ENCODE measurements around the gene FTMT. TPM values are rescaled to one million over a fixed set of nuclear protein-coding genes. Genes with fewer than 3 reads are reported as not detected.
"Not testable (repeated sequence)": the region's sequence is repeated elsewhere in the genome, so short reads cannot be mapped to it uniquely, and the experiment has no call there.

FTMT gene
- total RNA-seq = not detected
- long read RNA-seq = 0 reads

DNA sequence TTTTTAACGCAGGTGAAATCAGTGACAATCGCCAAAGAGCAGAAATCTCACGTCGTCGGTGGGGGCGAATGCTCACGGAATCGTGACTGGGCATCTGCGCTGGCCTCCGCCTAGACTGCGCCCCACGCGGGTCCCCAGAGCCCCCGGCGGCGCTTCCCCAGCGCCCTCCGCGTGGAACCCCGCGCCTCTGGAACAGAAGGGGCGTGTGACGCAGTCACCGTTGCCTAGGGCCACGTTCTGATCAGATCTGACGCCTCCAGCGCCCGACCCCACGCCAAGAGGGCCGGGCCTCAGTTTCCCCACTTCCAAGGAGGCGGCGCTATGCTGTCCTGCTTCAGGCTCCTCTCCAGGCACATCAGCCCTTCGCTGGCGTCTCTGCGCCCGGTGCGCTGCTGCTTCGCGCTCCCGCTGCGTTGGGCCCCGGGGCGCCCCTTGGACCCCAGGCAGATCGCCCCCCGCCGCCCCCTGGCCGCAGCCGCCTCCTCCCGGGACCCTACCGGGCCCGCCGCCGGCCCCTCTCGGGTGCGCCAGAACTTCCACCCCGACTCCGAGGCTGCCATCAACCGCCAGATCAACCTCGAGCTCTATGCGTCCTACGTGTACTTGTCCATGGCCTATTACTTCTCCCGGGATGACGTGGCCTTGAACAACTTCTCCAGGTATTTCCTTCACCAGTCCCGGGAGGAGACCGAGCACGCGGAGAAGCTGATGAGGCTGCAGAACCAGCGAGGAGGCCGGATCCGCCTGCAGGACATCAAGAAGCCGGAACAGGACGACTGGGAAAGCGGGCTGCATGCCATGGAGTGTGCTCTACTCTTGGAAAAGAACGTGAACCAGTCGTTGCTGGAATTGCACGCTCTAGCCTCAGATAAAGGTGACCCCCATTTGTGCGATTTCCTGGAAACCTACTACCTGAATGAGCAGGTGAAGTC is at the start of gene FTMT:
TSS of gene FTMT (plus strand) at position 240 of the 932 bp plus-strand sequence. CDS start at position 322, 82 bp downstream.
- no peak within 1 kb of the TSS for H3K4me3 ChIP-seq
- H3K4me1 ChIP-seq = no peaks in the 10 kb centered on the region
- intact Hi-C loops (cut with DNase I) = no loop called here
- H3K27ac ChIP-seq = no peak within 1 kb of the TSS
- peak; percentile 57 for DNase-seq
- no peaks in the 10 kb centered on the region for H3K36me3 ChIP-seq
- peak; percentile 31 for ATAC-seq
- TF ChIP-seq, protein P1, sequence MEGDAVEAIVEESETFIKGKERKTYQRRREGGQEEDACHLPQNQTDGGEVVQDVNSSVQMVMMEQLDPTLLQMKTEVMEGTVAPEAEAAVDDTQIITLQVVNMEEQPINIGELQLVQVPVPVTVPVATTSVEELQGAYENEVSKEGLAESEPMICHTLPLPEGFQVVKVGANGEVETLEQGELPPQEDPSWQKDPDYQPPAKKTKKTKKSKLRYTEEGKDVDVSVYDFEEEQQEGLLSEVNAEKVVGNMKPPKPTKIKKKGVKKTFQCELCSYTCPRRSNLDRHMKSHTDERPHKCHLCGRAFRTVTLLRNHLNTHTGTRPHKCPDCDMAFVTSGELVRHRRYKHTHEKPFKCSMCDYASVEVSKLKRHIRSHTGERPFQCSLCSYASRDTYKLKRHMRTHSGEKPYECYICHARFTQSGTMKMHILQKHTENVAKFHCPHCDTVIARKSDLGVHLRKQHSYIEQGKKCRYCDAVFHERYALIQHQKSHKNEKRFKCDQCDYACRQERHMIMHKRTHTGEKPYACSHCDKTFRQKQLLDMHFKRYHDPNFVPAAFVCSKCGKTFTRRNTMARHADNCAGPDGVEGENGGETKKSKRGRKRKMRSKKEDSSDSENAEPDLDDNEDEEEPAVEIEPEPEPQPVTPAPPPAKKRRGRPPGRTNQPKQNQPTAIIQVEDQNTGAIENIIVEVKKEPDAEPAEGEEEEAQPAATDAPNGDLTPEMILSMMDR (IDR thresholded peaks at IDR 0.05) = no peak
- H3K27me3 ChIP-seq = no peaks in the 10 kb centered on the region
- peaks cover 5% of the 10 kb centered on the region for H3K9me3 ChIP-seq

DNA sequence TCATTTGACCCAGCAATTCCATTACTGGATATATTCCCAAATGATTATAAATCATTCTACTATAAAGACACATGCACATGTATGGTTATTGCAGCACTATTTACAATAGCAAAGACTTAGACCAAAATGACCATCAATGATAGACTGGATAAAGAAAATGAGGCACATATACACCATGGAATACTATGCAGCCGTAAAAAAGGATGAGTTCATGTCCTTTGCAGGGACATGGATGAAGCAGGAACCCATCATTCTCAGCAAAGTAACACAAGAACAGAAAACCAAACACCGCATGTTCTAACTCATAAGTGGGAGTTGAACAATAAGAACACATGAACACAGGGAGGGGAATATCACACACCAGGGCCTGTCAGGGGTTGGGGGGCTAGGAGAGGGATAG is 46.4 kb upstream of the FTMT start:
- H3K4me1 ChIP-seq; DNase-seq; H3K27ac ChIP-seq; H3K9me3 ChIP-seq; H3K27me3 ChIP-seq; H3K36me3 ChIP-seq; H3K4me3 ChIP-seq; intact Hi-C loops (cut with DNase I); ATAC-seq: not testable (repeated sequence)

DNA sequence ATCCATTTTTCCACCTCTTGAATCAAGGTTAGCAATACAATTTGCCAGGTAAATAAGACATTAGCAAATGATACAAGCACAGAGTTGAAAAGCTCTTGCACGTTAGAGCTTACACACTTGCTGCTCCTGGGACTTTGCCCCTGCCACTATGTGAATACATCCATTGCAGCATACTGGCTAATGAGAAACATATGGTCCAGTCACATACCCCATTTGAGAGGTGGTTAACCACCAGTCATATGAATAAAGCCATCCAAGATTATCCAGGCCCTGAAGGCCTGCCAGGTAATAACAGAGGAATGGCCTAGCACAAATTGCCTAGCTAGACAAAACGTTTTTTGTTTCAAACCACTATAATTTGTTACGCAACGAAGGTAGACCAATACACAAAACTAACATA is 45.8 kb upstream of the FTMT start:
- no peak for ATAC-seq
- TF ChIP-seq, protein P1 (IDR thresholded peaks at IDR 0.05) = no peak
- no peak for DNase-seq
- no peaks in the 10 kb centered on the region for H3K4me1 ChIP-seq
- intact Hi-C loops (cut with DNase I) = no loop called here
- no peaks in the 10 kb centered on the region for H3K36me3 ChIP-seq
- H3K4me3 ChIP-seq = no peak overlapping the region
- H3K27me3 ChIP-seq = no peaks in the 10 kb centered on the region
- H3K27ac ChIP-seq = no peak overlapping the region
- H3K9me3 ChIP-seq = peaks cover 3% of the 10 kb centered on the region

DNA sequence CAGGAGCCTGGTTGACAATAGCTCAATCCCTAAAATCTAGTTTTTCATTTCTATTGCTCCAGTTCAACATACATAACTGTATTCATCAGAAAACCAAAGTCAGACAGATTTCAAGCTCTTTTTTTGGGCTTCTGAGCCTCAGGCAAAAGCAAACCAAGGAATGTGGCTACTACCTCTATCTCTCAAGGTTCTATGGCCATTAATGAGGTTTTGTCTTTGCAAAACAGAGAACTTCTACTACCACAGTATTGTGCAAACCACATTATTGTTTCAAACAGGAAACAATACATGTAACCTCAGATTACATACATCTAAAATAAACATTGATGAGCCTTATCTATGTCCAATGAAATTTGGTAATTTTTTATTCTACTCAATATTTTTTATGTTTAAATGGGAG is 35.5 kb upstream of the FTMT start:
- H3K4me1 ChIP-seq = no peaks in the 10 kb centered on the region
- H3K4me3 ChIP-seq = no peak overlapping the region
- TF ChIP-seq, protein P1 (IDR thresholded peaks at IDR 0.05) = no peak
- H3K27ac ChIP-seq = no peak overlapping the region
- ATAC-seq (no peak), DNase-seq (no peak)
- no peaks in the 10 kb centered on the region for H3K27me3 ChIP-seq
- peaks cover 1% of the 10 kb centered on the region for H3K9me3 ChIP-seq
- intact Hi-C loops (cut with DNase I) = no loop called here
- no peaks in the 10 kb centered on the region for H3K36me3 ChIP-seq

DNA sequence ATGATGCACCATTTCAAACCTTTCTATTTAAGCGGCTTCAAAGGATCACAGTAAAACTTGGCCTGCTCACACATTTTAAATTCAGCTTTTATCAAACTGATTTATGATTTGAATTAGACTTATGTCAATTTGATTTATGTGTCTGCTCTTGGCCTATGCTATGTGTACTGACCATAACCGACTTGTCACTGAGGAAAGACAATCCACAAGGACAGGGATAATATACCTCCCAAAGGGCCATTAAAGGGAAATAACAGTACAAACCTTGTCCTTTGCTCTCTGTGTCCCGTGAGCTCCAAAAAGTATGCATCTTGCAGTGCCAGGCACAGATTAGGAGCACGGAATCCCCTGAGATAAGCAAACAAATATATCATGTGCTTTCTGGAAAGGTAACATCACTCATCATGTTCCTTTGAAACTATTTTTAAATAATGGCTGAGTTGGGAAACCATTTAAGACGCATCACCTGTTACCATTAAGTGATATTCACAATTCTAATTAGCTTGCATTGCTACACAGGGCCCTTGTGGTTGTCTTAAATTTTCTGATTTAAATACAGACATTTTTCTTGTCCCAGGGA is 31.9 kb upstream of the FTMT start:
- no peak overlapping the region for H3K4me3 ChIP-seq
- TF ChIP-seq, protein P1 (IDR thresholded peaks at IDR 0.05) = no peak
- no peaks in the 10 kb centered on the region for H3K27me3 ChIP-seq
- no peaks in the 10 kb centered on the region for H3K36me3 ChIP-seq
- DNase-seq (no peak), ATAC-seq (no peak)
- no peaks in the 10 kb centered on the region for H3K4me1 ChIP-seq
- H3K9me3 ChIP-seq = no peaks in the 10 kb centered on the region
- intact Hi-C loops (cut with DNase I) = no loop called here
- H3K27ac ChIP-seq = no peak overlapping the region

DNA sequence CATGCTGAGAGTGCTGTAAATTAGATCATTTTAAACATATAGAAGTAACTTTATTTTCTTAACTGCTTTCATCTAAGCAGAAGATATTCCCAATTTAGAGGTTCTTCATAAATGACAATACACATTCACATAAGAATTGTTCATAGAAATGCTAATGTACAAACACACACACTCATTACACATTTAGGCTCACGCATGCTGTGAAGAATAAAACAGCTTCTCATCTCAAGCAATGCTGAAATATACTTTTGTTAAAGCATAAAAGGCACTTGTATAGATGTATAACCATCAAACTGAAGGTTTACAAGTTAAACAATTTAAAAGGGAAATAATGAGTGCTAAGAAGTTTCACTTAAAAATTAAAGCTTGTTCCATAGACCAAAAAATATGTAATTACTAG is 18.1 kb upstream of the FTMT start:
- intact Hi-C loops (cut with DNase I) = no loop called here
- no peaks in the 10 kb centered on the region for H3K27me3 ChIP-seq
- H3K4me1 ChIP-seq = no peaks in the 10 kb centered on the region
- H3K27ac ChIP-seq = no peak overlapping the region
- DNase-seq = no peak
- H3K36me3 ChIP-seq = no peaks in the 10 kb centered on the region
- no peak for ATAC-seq
- H3K4me3 ChIP-seq = no peak overlapping the region
- TF ChIP-seq, protein P1 (IDR thresholded peaks at IDR 0.05) = no peak
- H3K9me3 ChIP-seq = no peaks in the 10 kb centered on the region

All from upper lobe of right lung (tissue), 1 donor.